ENCODE data around the gene GLIS1.

GLIS1 gene

GRCh38 chr1:53549287-53549686 is 189.7 kb downstream of the GLIS1 start:
- TF ChIP-seq BHLHE40 (IDR thresholded peaks at IDR 0.05; ENCODE audit: borderline replicate concordance) (no peak), LEF1 (IDR thresholded peaks at IDR 0.05; ENCODE audit: borderline replicate concordance) (no peak), ZNF384 (IDR thresholded peaks at IDR 0.05) (no peak), L3MBTL2 (conservative IDR thresholded peaks at IDR 0.05) (no peak), NFRKB (IDR thresholded peaks at IDR 0.05) (no peak), ELF4 (IDR thresholded peaks at IDR 0.05) (no peak), FOXK2 (IDR thresholded peaks at IDR 0.05) (no peak), SP1 (IDR thresholded peaks at IDR 0.05) (no peak), CTBP1 (IDR thresholded peaks at IDR 0.05; ENCODE audit: borderline replicate concordance) (no peak), SUZ12 (IDR thresholded peaks at IDR 0.05) (no peak), HDGF (IDR thresholded peaks at IDR 0.05; ENCODE audit: borderline replicate concordance) (no peak), FOXA1 (IDR thresholded peaks at IDR 0.05) (no peak), ARNT (IDR thresholded peaks at IDR 0.05) (no peak), TARDBP (IDR thresholded peaks at IDR 0.05) (no peak), FOXM1 (IDR thresholded peaks at IDR 0.05; ENCODE audit: borderline replicate concordance) (no peak)
- TF ChIP-seq, protein P1, sequence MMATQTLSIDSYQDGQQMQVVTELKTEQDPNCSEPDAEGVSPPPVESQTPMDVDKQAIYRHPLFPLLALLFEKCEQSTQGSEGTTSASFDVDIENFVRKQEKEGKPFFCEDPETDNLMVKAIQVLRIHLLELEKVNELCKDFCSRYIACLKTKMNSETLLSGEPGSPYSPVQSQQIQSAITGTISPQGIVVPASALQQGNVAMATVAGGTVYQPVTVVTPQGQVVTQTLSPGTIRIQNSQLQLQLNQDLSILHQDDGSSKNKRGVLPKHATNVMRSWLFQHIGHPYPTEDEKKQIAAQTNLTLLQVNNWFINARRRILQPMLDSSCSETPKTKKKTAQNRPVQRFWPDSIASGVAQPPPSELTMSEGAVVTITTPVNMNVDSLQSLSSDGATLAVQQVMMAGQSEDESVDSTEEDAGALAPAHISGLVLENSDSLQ (IDR thresholded peaks at IDR 0.05), result no peak
- ChIA-PET CTCF (interaction anchor here (0.6 kb wide), 1 partner anchor 263 kb away, joined by 4 read pairs; no protein-coding TSS in a partner anchor), POLR2A (no interaction called here)
- no peak for DNase-seq (ENCODE audit: extremely low spot score)

DNA sequence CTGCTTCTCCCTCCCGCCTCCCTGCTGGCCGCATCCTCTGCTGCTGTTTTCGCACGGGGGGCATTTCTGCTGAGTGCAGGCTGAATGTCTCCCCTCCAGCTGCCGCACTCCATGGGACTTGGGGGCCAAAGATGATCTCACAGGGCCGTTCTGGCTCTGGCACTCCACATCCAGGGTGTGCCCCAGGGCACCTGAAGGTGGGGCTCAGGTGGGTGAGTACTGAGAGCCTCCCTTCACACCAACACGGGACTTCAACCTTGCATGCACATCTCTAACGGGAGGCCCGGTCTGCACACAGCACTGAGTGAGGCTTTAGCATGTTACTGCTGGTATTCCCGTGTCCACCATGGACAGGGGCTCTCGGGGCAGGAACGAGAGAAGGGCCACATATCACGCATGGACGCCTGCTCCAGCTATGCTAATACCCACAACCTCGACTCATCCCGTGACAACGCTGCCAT is 190.9 kb downstream of the GLIS1 start:
- POLR2A ChIA-PET, result no interaction called here

GRCh38 chr1:53547231-53547790 is 191.7 kb downstream of the GLIS1 start:
- DNase-seq (ENCODE audit: extremely low spot score), result no peak
- ChIA-PET CTCF (no interaction called here), POLR2A (no interaction called here)
- TF ChIP-seq TARDBP (IDR thresholded peaks at IDR 0.05), result no peak
- no peak for TF ChIP-seq ARNT (IDR thresholded peaks at IDR 0.05)
- TF ChIP-seq SP1 (IDR thresholded peaks at IDR 0.05), result no peak
- TF ChIP-seq, protein P1 (IDR thresholded peaks at IDR 0.05), result no peak
- no peak for TF ChIP-seq CTBP1 (IDR thresholded peaks at IDR 0.05; ENCODE audit: borderline replicate concordance)
- TF ChIP-seq ZNF384 (IDR thresholded peaks at IDR 0.05), result no peak
- no peak for TF ChIP-seq LEF1 (IDR thresholded peaks at IDR 0.05; ENCODE audit: borderline replicate concordance)
- TF ChIP-seq SUZ12 (IDR thresholded peaks at IDR 0.05), result no peak
- TF ChIP-seq ELF4 (IDR thresholded peaks at IDR 0.05), result no peak
- TF ChIP-seq NFRKB (IDR thresholded peaks at IDR 0.05), result no peak
- TF ChIP-seq L3MBTL2 (conservative IDR thresholded peaks at IDR 0.05), result no peak
- TF ChIP-seq FOXM1 (IDR thresholded peaks at IDR 0.05; ENCODE audit: borderline replicate concordance), result no peak
- no peak for TF ChIP-seq FOXK2 (IDR thresholded peaks at IDR 0.05)
- TF ChIP-seq BHLHE40 (IDR thresholded peaks at IDR 0.05; ENCODE audit: borderline replicate concordance), result no peak
- no peak for TF ChIP-seq HDGF (IDR thresholded peaks at IDR 0.05; ENCODE audit: borderline replicate concordance)
- no peak for TF ChIP-seq FOXA1 (IDR thresholded peaks at IDR 0.05)

More for the DNA sequence above, 190.9 kb downstream of the GLIS1 start:
- CTCF ChIA-PET, result no interaction called here
- DNase-seq (ENCODE audit: extremely low spot score), result no peak
- TF ChIP-seq ARNT (IDR thresholded peaks at IDR 0.05) (no peak), L3MBTL2 (conservative IDR thresholded peaks at IDR 0.05) (no peak), HDGF (IDR thresholded peaks at IDR 0.05; ENCODE audit: borderline replicate concordance) (no peak), FOXA1 (IDR thresholded peaks at IDR 0.05) (no peak), SUZ12 (IDR thresholded peaks at IDR 0.05) (no peak)

GRCh38 chr1:53546409-53547155 is 192.4 kb downstream of the GLIS1 start:
- ChIA-PET POLR2A (no interaction called here), CTCF (no interaction called here)
- TF ChIP-seq ZNF384 (IDR thresholded peaks at IDR 0.05) (no peak), ELF4 (IDR thresholded peaks at IDR 0.05) (no peak), LEF1 (IDR thresholded peaks at IDR 0.05; ENCODE audit: borderline replicate concordance) (no peak), ARNT (IDR thresholded peaks at IDR 0.05) (no peak), TARDBP (IDR thresholded peaks at IDR 0.05) (no peak), HDGF (IDR thresholded peaks at IDR 0.05; ENCODE audit: borderline replicate concordance) (no peak), FOXA1 (IDR thresholded peaks at IDR 0.05) (no peak), SP1 (IDR thresholded peaks at IDR 0.05) (no peak), BHLHE40 (IDR thresholded peaks at IDR 0.05; ENCODE audit: borderline replicate concordance) (no peak), SUZ12 (IDR thresholded peaks at IDR 0.05) (no peak), L3MBTL2 (conservative IDR thresholded peaks at IDR 0.05) (no peak), NFRKB (IDR thresholded peaks at IDR 0.05) (no peak), CTBP1 (IDR thresholded peaks at IDR 0.05; ENCODE audit: borderline replicate concordance) (no peak), FOXM1 (IDR thresholded peaks at IDR 0.05; ENCODE audit: borderline replicate concordance) (no peak), FOXK2 (IDR thresholded peaks at IDR 0.05) (no peak)
- TF ChIP-seq, protein P1 (IDR thresholded peaks at IDR 0.05), result no peak
- no peak for DNase-seq (ENCODE audit: extremely low spot score)

DNA sequence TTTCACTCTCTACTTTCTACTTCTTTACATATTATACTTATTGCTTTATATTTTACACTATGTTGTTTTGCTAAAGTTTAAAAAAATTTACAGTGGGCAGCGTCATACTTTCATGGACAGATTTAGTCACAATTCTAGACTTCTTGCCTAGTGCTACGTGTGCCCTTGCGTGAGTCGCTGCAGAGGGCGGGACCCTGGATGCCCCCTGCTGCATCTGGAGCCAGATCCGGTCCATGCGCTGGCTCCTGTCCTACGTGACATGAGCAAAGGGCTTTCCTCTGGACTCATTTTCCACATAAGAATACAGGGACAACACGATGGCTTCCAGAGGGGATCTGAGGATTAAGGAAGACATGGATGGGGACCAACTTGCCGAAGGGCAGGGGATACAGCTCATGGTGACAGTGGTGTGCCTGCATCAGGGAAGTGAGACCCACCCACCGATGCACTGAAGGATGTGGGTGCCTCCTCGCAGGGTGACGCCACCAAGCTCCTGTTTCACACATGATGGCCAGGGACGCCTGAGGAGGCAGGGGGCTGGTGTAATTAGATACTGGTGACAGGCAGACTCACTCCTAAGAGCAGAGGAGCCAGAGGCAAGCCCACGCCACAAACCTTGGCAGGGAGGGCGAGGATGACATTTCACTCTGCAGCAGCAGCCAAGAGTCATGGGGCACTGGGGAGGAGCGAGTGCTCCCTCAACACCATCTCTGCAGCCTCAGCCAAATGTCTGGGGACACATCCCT is 193.1 kb downstream of the GLIS1 start:
- DNase-seq (ENCODE audit: extremely low spot score), result no peak
- POLR2A ChIA-PET, result no interaction called here
- CTCF ChIA-PET, result no interaction called here
- TF ChIP-seq TARDBP (IDR thresholded peaks at IDR 0.05) (no peak), BHLHE40 (IDR thresholded peaks at IDR 0.05; ENCODE audit: borderline replicate concordance) (no peak), SP1 (IDR thresholded peaks at IDR 0.05) (no peak)
